B cell (primary cell): Measurements from ENCODE around the gene ESPN. TPM values are rescaled to one million over a fixed set of nuclear protein-coding genes. Genes with fewer than 3 reads are reported as not detected.

Source experiments
- ATAC-seq: fragments of 200-7000 bp; cut with Tn5 transposase; one replicate; pipeline ENCODE4 v1.10.0; 2021; ENCODE audit warnings: low read depth, mild to moderate bottlenecking, moderate number of reproducible peaks, moderate library complexity
- CTCF ChIA-PET: fragments of 350-600 bp; sonication (Branson Sonifier 250); formaldehyde crosslinking; loops from one replicate; lab custom pipeline; 2021; ENCODE audit warnings: antibody characterized with exemption, inconsistent platforms; lab: Charles Lee
- POLR2A ChIA-PET: fragments of 350-600 bp; sonication (Branson Sonifier 250); formaldehyde crosslinking; loops from one replicate; lab custom pipeline; 2021; ENCODE audit warnings: antibody characterized with exemption; lab: Charles Lee
- DNase-seq: peaks from one replicate; pipeline ENCODE4 v3.0.0; 2013
- H2AFZ ChIP-seq: 2 replicates; pipeline ENCODE4 v1.6.1; 2012; ENCODE audit warnings: mild to moderate bottlenecking, low read depth, low read length; ENCODE audit not compliant: insufficient read depth, poor library complexity, severe bottlenecking
- H3K27ac ChIP-seq, 2 donors: 1 replicate in 1 of 2; 2 replicates in 1 of 2; pipeline ENCODE4 v1.5.1; 2012 to 2013; ENCODE audit warnings: low read length in 2 of 2, mild to moderate bottlenecking in 2 of 2, moderate library complexity in 1 of 2
- H3K27me3 ChIP-seq, 4 experiments: fragments of 200-600 bp in 1 of 4; sonication (generic) in 1 of 4; replicated peaks in 1 of 4; 1 replicate in 2 of 4; 2 replicates in 2 of 4; pipeline versions ENCODE4 v1.6.1 to v1.7.0; 2013 to 2016; ENCODE audit warnings: low read length in 3 of 4, mild to moderate bottlenecking in 2 of 4, mixed read lengths in 1 of 4, moderate library complexity in 1 of 4; ENCODE audit not compliant: insufficient read depth in 4 of 4, control insufficient read depth in 3 of 4; ENCODE audit errors: control extremely low read depth in 1 of 4
- H3K36me3 ChIP-seq, 2 experiments: replicated peaks in 1 of 2; 1 replicate in 1 of 2; 2 replicates in 1 of 2; pipeline versions ENCODE4 v1.6.1 to v1.7.1; 2013; ENCODE audit warnings: low read length in 1 of 2; ENCODE audit not compliant: insufficient read depth in 2 of 2, control insufficient read depth in 1 of 2; ENCODE audit errors: control extremely low read depth in 1 of 2, extremely low read depth in 1 of 2
- H3K4me1 ChIP-seq, 2 donors: fragments of 200-600 bp in 1 of 2; sonication (generic) in 1 of 2; 1 replicate in 1 of 2; 2 replicates in 1 of 2; pipeline versions ENCODE4 v1.5.1 to v1.6.1; 2013 to 2017; ENCODE audit warnings: low read length in 2 of 2; ENCODE audit not compliant: control insufficient read depth in 2 of 2, insufficient read depth in 2 of 2
- H3K4me2 ChIP-seq: replicated peaks from 2 replicates; pipeline ENCODE3; 2012; ENCODE audit warnings: mild to moderate bottlenecking, low read depth, low read length; ENCODE audit not compliant: poor library complexity, severe bottlenecking
- H3K4me3 ChIP-seq, 5 experiments: fragments of 200-600 bp in 1 of 5; sonication (generic) in 1 of 5; 1 replicate in 3 of 5; 2 replicates in 2 of 5; pipeline versions ENCODE4 v1.5.1 to v1.7.0; 2011 to 2016; ENCODE audit warnings: low read length in 4 of 5, mild to moderate bottlenecking in 4 of 5, low read depth in 2 of 5, control low read depth in 1 of 5, moderate library complexity in 1 of 5; ENCODE audit not compliant: insufficient read depth in 1 of 5; ENCODE audit errors: control extremely low read depth in 1 of 5, extremely low read depth in 1 of 5
- H3K79me2 ChIP-seq: fragments of 200-600 bp; sonication (generic); one replicate; pipeline ENCODE4 v1.6.0; 2016; ENCODE audit warnings: low read length; ENCODE audit not compliant: control insufficient read depth, insufficient read depth
- H3K9ac ChIP-seq: fragments of 200-600 bp; sonication (generic); 2 replicates; pipeline ENCODE4 v1.6.1; 2017; ENCODE audit warnings: mild to moderate bottlenecking, low read length, moderate library complexity
- H3K9me3 ChIP-seq, 3 donors: one replicate each; pipeline versions ENCODE4 v1.6.1 to v1.7.1; 2013; ENCODE audit warnings: low read length in 2 of 3; ENCODE audit not compliant: control insufficient read depth in 2 of 3, insufficient read depth in 1 of 3; ENCODE audit errors: control extremely low read depth in 1 of 3
- H4K20me1 ChIP-seq: 2 replicates; pipeline ENCODE4 v1.6.0; 2012; ENCODE audit warnings: mild to moderate bottlenecking, low read length; ENCODE audit not compliant: insufficient read depth, control insufficient read depth, poor library complexity, severe bottlenecking
- H3K27ac Mint-ChIP-seq: one replicate; pipeline ENCODE4 v1.8.0; 2021; ENCODE audit warnings: mixed read lengths
- H3K27me3 Mint-ChIP-seq: one replicate; pipeline ENCODE4 v1.8.0; 2021; ENCODE audit warnings: mixed read lengths
- H3K4me1 Mint-ChIP-seq: one replicate; pipeline ENCODE4 v1.8.0; 2021; ENCODE audit warnings: mixed read lengths
- H3K4me3 Mint-ChIP-seq: one replicate; pipeline ENCODE4 v1.8.0; 2021; ENCODE audit warnings: mixed read lengths
- H3K9me3 Mint-ChIP-seq: one replicate; pipeline ENCODE4 v1.8.0; 2022; ENCODE audit warnings: mixed read lengths; ENCODE audit not compliant: insufficient read depth
- EZH2 ChIP-seq: IDR thresholded peaks from 2 replicates; pipeline ENCODE4 v1.6.1; 2012; ENCODE audit warnings: borderline replicate concordance, low read depth, mild to moderate bottlenecking, moderate library complexity, low read length; ENCODE audit not compliant: insufficient read depth, poor library complexity, severe bottlenecking
- WGBS: methylation state at CpG from one replicate; pipeline ENCODE4 v1.1.5; 2013; ENCODE audit warnings: missing lambda C conversion rate; ENCODE audit not compliant: insufficient coverage; 5-methylcytosine and 5-hydroxymethylcytosine counted together
- intact Hi-C: fragments of 100-400 bp; cut with micrococcal nuclease; formaldehyde crosslinking; loops from one replicate; pipeline ENCODE4 v1.10.0; 2022
- polyA plus RNA-seq: library from polyadenylated mRNA; depleted of rRNA; stranded (reverse); fragments of >200 nt; gene quantifications from 2 replicates; pipeline ENCODE4 v1.2.3, GENCODE V29; 2012
- total RNA-seq, 2 donors: library from RNA; stranded (reverse); fragments of 120-200 nt in 1 of 2; gene quantifications; 1 replicate in 1 of 2; 2 replicates in 1 of 2; pipeline versions ENCODE4 v1.2.3 to v1.2.4, GENCODE V29; 2013 to 2022
- TF ChIP-seq, protein P1 (sequence below): fragments of 200-600 bp; IDR thresholded peaks from one replicate; pipeline ENCODE4 v1.8.0; 2022; ENCODE audit warnings: antibody characterized with exemption, mild to moderate bottlenecking

ESPN gene
- total and polyA plus RNA-seq, 2 donors (not counting 1 experiment from before 2014, with no cell fraction given), result 0.19 to 0.25 TPM

DNA sequence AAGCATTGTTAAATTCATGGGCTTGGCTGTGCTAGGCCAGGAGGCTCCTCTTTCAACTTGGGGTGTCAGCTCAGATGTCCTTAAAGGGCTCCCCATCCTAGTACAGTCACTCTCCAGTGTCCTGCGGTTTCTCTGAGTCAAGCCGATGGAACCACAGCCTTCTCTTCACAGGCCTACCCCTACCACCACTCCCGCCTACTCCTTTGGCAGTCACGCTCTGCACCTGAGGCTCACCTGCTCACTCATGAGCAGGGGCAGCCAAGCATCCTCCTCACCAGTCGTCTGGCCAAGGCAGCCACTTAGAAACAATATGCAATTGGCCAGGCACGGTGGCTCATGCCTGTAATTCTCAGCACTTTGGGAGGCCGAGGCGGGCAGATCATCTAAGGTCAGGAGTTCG is 34.6 kb upstream of the ESPN start:
- DNase-seq, result no peak
- H3K27ac ChIP-seq, result no peak overlapping the region
- WGBS, result 96% methylated on average over 8 of the region's 9 CpGs
- no peaks in the 10 kb centered on the region for H3K79me2 ChIP-seq
- Mint-ChIP-seq H3K27ac (no peak overlapping the region), H3K4me1 (peaks cover 14% of the 10 kb centered on the region), H3K27me3 (no peaks in the 10 kb centered on the region), H3K9me3 (no peaks in the 10 kb centered on the region), H3K4me3 (no peak overlapping the region)
- H4K20me1 ChIP-seq, result no peaks in the 10 kb centered on the region
- no peaks in the 10 kb centered on the region for H3K36me3 ChIP-seq
- ATAC-seq, result no peak
- H3K9me3 ChIP-seq, result no peaks in the 10 kb centered on the region
- H2AFZ ChIP-seq, result no peak overlapping the region
- H3K4me2 ChIP-seq, result no peak overlapping the region
- intact Hi-C loops, result loop anchor here (5.0 kb wide), 1 partner anchor 33 kb away; no protein-coding TSS in a partner anchor
- CTCF ChIA-PET, result no interaction called here
- H3K4me3 ChIP-seq, result no peak overlapping the region
- POLR2A ChIA-PET, result no interaction called here
- TF ChIP-seq, protein P1, sequence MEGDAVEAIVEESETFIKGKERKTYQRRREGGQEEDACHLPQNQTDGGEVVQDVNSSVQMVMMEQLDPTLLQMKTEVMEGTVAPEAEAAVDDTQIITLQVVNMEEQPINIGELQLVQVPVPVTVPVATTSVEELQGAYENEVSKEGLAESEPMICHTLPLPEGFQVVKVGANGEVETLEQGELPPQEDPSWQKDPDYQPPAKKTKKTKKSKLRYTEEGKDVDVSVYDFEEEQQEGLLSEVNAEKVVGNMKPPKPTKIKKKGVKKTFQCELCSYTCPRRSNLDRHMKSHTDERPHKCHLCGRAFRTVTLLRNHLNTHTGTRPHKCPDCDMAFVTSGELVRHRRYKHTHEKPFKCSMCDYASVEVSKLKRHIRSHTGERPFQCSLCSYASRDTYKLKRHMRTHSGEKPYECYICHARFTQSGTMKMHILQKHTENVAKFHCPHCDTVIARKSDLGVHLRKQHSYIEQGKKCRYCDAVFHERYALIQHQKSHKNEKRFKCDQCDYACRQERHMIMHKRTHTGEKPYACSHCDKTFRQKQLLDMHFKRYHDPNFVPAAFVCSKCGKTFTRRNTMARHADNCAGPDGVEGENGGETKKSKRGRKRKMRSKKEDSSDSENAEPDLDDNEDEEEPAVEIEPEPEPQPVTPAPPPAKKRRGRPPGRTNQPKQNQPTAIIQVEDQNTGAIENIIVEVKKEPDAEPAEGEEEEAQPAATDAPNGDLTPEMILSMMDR, result no peak
- TF ChIP-seq EZH2, result no peak
- H3K4me1 ChIP-seq, result peaks cover 15 to 20% of the 10 kb centered on the region in 2 donors
- H3K9ac ChIP-seq, result no peak overlapping the region
- H3K27me3 ChIP-seq, result peaks cover 0 to 15% (median 0%) of the 10 kb centered on the region in 4 experiments

DNA sequence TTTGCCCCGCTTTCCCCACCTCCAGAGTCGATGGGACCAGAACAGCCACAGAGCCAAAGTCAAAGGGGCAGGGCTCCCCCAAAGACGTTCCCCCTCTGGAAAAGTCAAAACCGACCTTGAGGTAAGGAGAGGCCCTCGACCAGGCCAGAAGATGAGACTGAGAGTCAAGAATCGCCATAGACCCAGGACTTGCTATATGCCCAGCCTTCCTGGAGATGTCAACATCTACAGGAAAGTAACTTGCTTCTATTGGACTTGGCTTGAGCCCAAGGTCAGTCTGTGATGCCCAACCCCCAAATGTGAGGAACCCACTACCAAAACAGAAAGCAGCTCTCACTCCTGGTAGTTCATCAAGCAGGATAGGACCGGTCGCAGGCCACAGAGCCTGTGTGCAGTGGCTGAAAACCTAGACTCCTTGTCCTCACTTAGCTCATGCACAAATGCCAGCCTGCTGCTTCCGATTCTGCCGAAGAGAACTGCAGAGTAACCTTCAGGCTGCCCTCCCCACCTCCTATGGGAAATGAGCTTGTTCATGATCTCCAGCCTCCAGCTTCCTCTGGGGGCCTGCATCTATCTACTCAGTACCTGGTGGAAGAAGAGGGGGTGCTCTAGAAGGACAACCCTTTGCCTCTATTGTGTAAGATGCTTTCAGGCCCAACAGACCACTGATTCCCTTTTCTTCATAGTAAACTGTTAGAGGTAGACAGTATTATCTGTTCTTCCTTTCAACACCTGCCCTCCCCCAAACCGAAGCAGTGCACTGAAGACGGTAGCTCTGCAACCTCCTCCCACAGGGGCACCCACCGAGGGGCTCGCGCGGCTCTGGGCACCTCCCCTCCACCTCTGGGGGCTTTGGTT is 32.4 kb upstream of the ESPN start:
- Mint-ChIP-seq H3K27ac (peak overlapping the region; percentile 50), H3K27me3 (no peaks in the 10 kb centered on the region), H3K4me1 (peaks cover 16% of the 10 kb centered on the region), H3K4me3 (peak overlapping the region; percentile 76), H3K9me3 (no peaks in the 10 kb centered on the region)
- ChIA-PET POLR2A (interaction anchor here (0.6 kb wide), 2 partner anchors 360 to 365 kb away, joined by 5 to 7 read pairs; no protein-coding TSS in a partner anchor), CTCF (interaction anchor here (1.5 kb wide), 2 partner anchors 11 to 146 kb away, joined by 4 read pairs; no protein-coding TSS in a partner anchor)
- DNase-seq (peak; percentile 21), ATAC-seq (no peak)
- no peaks in the 10 kb centered on the region for H3K79me2 ChIP-seq
- peak overlapping the region; percentile 86 for H2AFZ ChIP-seq
- peak overlapping the region; percentile 85 for H3K4me2 ChIP-seq
- WGBS, result 43% methylated on average over 14 of the region's 16 CpGs
- TF ChIP-seq EZH2, result no peak
- TF ChIP-seq, protein P1, result no peak
- no peak overlapping the region for H3K27ac ChIP-seq
- peak overlapping the region; percentile 54 for H3K9ac ChIP-seq
- H3K4me3 ChIP-seq, result peak overlapping the region in 3 of 5 experiments; percentile 23 to 80 (median 54)
- H3K4me1 ChIP-seq, result peaks cover 15 to 20% of the 10 kb centered on the region in 2 donors
- no peaks in the 10 kb centered on the region for H4K20me1 ChIP-seq
- H3K27me3 ChIP-seq, result peaks cover 0 to 15% (median 0%) of the 10 kb centered on the region in 4 experiments
- no peaks in the 10 kb centered on the region for H3K36me3 ChIP-seq
- H3K9me3 ChIP-seq, result no peaks in the 10 kb centered on the region
- intact Hi-C loops, result loop anchor here (2.0 to 5.0 kb wide), 2 partner anchors 35 to 309 kb away; partner anchors contain the start of gene DNAJC11
